HG03095 (cell line): ENCODE measurements around the gene ZNRF3.
"Not testable (repeated sequence)": the region's sequence is repeated elsewhere in the genome, so short reads cannot be mapped to it uniquely, and the experiment has no call there.

ENCODE experiments used
- ATAC-seq: cut with Tn5 transposase; IDR thresholded peaks from one replicate; pipeline ENCODE4 v1.9.1; 2021; ENCODE audit warnings: moderate library complexity; ENCODE audit not compliant: unreplicated experiment

ZNRF3 gene

DNA sequence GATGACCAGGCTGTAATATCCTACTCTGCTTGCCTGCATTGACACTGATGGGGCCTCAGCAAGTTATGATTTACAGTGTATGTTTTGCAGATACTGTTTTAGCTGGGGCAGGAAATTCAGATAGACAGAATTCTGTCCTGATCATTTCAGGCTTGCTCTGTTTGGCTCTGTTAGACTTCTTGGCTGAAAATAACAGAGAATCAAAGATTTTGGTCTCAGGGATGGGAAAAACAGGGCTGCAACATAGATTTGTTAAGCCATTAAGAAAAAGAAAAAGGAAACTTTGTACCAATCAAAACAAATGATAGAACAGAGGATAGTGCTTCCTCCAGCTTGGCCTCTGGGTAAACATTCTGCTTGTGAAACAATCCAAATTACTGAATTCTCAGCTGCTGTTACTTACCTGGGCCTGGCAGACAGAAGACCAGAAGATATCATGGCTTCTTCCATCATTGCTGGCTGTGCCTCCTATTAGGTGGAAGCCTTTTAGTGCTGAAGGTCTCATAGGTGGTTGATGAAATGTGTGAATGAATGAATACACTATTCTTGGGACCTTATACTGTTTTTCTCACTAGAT is 22.0 kb downstream of the ZNRF3 start:
- ATAC-seq, result no peak

DNA sequence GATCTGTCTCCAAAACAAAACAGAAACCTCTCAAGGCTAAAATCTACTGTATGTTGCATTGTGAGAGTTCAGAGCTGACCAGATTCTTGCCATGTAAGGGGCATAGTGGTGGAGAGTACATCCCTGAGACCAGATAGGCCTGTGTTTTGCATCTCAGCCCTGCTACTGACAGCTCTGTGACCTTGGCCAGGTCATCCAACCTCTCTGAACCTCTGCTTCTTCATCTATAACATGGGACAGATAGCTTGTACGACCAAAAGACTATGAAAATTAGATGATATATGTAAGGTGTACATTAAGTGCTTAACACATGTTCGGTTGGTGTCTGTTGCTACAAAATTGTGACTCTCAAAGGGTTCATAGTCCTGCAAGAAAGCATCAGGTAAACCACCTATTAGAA is 22.9 kb downstream of the ZNRF3 start:
- ATAC-seq, result no peak

DNA sequence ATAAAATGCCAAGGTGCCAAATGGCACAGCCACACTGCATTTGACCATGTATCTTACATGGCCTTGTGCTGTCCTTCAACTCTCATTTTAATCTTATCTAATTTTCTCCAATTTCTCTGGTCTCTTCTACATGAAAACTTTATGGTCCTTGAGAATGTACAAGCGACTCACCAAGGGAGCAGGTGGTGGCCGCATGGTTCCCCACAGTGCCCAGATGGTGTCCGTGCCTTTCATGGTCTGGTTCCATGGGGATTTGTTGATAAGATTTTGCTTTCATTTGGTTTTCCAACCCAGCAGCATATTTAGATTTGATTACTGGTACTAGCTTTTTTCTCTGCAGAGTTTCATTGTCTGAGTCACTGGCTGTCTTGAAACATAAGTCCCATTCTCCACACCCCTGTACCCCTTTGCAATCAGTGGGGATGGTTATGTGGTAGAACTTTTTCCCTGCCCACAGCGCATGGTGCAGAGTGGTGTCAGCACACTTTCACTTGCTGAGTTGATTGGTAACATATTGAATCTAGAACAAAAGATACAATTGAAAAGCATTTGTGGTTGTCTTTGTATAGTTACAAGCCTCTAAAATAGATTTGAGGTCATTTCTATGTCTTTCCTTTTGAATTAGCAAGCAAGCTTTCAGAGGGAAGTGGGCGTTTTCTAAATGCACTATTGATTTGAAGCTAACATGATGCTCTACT is 24.1 kb downstream of the ZNRF3 start:
- no peak for ATAC-seq

DNA sequence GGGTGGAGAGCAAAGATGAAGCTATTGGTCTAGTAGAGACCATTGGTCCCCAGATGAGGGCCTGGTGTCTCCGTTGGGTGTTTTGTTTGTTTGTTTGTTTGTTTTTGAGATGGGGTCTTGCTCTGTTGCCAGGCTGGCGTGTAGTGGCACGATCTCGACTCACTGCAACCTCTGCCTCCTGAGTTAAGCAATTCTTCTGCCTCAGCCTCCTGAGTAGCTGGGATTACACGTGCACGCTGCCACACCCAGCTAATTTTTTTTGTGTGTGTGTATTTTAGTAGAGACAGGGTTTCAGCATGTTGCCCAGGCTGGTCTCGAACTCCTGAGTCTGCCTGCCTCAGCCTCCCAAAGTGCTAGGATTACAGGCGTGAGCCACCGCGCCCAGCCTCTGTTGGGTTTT is 25.4 kb downstream of the ZNRF3 start:
- ATAC-seq, result not testable (repeated sequence)

DNA sequence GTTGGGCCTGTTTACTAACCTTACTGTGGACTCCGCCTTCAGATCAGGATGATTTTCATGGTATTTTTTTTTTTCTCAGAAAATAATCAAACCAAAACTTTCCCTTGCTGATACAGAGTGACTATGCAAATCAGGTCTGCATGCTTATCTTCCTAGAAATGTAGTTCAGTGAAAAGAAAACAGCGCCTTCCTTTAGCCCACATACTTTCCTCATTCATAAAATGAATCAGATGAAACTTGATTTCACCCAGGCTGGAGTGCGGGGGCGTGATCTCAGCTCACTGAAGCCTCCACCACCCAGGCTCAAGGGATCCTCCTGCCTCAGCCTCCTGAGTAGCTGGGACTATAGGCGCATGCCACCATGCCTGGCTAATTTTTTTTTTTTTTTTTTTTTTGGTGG is 26.0 kb downstream of the ZNRF3 start:
- ATAC-seq, result no peak

DNA sequence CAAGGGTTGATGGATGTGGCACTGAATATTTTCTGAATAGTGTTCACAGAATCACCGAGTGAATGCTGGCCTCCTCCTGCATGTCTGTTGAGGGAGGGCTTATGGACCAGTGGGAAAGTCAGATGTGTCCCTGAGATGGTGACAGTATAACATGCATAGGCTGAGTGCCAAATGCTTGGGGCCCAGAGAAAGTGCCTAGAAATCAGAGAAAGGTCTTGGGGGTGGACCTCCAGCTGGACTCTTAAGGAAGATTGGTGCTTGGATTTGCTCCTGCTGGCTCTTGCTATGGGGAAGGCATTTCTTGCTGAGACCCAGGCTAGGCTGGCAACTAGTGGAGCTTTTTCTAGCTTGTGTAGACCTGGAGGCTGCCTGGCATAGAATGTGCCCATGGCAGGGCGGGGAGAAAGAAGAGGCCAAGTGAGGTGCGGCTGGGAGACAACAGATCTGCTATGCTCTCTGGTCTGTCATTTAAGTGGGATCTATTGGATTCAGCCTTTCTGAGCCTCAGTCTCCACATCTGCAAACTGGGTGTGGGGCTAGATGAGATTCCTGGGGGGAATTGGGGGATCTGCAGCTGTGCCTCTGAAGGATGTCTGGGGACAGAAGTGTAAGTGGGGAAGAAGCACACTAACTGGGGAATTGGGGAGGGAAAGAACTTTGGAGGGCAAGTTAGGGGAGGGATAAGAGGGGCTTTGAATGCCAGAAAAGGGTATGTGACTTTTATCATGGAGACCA is 27.4 kb downstream of the ZNRF3 start:
- no peak for ATAC-seq

DNA sequence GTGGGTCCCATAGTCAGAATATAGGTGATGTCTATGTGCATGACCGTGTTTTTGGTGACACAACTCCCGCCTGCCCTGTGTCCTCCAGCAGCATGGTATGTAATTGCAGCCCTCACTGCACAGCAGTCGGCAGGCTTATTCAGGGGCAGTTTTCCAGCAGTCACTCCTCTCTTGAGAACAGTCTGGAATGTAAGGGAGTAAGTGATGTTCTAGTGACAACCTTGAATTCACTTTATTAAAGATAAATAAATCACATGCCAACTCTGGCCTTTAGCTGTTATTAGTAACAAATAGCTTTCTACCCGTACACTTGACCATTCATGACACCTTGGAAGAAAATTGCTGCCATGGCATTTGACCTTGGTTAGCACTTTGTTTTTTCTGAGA is 27.9 kb downstream of the ZNRF3 start:
- no peak for ATAC-seq

DNA sequence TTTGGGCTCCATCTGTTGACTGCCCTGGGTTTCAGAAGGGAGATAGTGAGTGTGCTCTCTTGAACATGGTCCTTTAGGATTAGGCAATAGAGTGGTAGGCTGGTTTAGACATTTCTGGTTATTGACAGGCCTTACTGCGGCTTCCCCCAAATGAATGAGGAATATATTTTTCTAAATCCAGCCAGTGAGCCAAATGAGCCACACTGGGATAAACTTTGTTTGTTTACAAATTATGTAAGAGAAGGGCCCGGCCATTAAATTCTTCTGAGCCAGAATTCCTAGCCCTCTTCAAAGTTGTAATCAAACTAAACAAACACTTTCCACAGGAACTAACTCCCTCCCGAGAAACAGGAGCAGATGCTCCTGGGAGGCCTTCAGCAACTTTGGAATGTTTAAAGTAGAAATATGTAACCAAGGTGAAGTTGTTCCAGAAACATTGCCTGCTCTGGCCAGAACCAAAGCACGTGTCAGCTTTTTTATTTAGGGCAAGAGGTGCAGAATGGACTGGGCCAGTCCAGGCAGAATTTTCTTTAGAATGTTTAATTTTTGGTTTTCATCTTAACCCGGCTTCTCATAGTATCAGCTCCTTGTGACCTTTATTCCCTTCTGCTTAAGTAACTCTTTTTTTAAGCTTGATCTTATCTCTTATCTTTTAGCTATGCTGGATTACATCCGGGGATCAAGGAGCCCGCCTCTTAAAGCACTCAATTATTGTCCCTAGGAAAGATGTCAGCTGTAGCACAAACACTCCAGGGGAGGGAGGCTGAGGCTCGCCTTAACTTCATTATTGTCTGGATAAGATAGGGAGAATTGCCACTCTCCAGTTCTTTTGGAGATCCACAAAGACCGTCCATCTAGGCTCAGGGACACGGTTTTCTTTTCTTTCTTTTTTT is 28.7 kb downstream of the ZNRF3 start:
- ATAC-seq, result no peak

DNA sequence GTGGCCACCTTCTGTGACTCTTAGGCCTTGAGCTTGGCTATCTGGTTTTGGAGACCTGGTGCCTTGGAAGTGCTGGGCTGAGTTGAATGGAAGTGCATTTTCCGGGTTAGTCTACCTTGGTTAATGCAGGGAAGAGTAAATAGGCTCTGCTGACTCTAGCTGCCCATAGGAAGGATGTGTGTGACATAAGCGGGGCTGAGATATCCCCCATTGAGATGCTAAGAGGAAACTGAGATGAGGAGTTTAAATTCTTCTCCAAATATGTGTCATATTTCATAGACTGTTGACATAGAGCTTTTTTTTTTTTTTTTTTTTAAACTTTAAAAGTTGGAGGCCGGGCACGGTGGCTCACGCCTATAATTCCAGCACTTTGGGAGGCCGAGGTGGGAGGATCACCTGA is 30.8 kb downstream of the ZNRF3 start:
- no peak for ATAC-seq

DNA sequence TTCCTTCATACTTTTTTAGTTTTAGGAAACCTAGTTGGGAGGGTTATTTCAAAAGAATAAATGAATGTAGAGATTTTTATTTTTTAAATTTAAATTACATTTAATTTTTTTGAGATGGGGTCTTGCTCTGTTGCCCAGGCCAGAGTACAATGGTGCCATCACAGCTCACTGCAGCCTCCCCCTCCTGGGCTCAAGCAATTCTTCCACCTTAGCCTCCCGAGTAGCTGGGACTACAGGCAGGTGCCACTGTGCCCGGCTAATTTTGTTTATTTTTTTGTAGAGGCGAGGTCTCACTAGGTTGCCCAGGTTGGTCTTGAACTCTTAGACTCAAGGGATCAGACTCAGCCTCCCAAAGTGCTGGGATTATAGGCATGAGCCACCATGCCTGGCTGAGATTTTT is 32.6 kb downstream of the ZNRF3 start:
- no peak for ATAC-seq

DNA sequence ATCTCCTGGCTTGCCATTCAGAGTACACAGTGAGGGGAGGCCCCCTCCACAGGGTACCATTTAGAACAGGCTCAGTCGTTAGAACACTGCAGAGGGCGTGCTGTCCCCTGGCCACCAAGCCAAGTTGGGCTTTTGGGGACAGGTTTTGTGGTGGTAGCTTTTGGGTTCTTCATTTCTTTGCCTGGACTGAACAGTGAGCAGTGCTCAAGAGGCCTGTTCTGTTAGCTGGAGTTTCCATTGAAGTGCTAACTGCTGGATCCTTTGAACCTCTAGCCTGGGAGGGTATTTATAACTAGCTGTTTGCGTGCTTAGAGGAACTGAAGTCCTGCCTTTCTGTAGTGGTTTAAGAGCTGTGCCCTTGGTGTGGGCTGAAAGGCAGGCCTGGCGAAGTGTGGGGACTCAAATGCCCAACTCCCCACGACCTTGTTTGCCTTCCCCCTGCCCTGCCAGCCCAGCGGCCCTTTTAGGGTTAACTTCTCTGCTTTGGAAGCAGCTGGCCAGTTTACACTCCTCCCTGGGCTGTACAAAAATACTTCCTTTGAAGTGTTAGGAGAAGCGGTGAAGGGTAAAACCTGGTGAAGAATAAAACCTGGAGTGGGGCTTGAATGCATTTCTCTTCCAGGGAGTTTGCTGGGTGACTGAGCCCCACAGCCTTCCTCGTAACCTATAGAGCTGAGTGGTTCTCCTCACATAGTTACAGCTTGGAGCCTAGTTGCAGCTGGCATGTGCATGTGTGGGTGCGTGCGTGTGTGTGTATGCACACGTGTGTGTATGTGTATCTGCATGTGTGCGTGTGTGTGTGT is 34.6 kb downstream of the ZNRF3 start:
- ATAC-seq, result no peak

DNA sequence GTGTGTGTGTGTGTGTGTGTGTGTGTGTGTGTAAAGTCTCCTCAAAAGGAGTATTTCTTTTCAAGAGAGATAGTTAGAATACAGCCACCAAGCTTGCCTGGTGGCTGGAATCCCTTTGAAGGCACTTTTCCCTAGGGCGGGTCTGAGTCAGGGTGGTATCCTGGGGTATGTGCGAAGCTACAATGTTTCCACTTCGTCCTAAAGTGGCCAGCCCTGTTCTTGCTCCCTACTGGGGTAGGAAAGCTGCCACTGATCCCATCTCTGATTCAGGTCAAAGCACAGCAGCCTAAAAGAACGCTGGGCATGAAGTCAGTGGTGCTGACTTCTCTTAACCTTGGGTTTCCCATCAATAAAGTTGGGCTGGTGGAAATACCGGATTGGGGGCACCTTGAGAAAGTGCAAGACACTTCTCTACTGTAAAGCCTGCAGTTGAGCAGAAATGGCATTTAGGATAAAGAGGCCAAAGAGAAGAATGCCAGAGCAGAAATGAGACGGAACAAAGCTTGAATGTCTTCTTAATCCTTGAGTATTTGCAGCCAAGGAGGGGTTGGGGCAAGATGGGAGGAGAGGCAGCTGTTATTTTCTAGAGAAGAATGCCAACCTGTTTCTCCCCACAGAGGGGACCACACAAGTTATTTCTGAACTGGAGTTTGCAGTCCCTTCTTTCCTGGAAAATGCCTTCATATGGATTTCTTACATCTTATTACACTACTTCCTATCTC is 35.3 kb downstream of the ZNRF3 start:
- no peak for ATAC-seq

DNA sequence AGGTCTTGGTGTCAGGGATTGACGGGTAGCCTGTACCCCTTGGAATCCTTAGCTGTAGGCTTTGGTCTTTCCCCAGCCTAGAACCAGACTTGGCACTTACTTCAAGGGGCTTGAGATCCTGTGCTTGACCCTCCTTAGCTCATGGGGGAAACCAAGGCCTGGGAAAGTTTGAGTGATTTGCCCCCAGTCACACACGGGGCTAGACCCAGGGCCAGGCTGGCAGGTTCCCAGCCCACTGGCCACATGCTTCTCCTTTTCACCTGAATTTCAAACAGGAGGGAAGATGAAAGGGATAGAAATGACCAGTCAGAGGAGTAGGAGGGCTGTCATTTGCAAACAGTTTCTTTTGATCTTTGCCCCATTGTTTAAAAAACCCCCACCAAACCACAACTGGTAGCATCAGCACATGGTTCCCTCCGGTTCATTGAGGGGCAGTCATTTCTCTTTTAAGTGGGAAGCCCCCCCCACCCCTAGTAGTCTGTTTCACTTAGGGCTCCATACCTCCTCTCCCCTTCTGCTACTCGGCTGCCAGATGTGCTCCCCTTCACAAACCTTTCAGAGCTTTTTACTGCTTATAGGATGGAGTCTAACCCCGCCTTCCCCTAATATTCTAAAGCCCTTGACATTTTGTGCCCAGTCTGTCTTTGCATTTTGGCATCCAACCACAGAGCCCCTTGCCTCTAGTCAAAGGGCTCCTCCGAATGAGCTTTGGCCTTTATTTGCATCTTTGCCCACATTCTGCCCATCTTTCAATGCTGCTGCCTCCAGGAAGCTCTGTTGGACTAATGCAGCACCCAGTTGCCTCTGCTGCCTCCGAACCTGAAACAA is 37.6 kb downstream of the ZNRF3 start:
- ATAC-seq, result no peak

DNA sequence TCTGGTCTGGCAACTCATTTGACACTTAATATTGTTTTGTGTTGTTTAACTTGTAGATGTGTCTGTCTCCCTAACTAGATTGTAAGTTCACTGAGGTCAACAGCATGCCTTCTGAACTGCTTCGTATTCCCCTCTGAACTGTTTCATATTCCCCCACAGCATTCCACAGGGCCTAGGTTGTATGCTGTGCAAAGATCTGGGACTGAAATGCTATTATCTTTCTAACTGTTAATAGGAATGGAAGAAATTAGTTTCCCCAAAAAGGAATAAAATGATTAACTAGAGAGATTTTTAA is 38.2 kb downstream of the ZNRF3 start:
- ATAC-seq, result no peak

DNA sequence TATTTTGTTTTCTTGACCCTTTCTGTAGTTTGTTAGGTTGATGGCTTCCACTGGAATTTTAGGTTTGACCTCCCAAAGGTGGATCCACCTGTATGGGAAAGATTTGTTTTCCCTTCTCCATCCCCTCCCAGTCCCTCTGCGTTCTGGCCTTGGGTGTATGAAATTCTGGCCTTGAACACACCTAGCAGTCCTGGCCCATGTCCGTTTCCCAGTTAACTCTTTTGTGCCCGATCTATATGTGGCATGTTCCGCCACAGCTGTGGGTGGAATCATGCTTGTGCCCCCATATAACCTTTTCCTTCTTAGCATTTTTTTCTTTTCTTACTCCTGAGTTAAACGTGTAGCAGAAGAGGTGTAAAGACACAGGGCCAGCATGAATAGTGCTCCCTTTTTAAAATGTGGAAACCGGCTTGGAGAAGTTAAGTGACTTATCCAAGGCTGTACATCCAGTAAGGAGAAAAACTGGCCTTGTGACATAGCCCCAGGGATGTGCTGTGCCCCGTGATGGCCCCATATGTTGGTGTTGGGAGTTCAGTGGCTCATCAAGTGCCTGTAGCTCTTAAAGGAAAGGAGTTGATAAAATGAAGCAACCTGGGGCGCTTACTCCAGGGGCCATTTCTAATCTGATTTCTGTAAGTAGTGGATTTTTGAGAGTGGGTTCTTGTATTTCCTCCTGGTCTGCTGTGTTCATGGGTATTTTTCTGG is 39.3 kb downstream of the ZNRF3 start:
- no peak for ATAC-seq

DNA sequence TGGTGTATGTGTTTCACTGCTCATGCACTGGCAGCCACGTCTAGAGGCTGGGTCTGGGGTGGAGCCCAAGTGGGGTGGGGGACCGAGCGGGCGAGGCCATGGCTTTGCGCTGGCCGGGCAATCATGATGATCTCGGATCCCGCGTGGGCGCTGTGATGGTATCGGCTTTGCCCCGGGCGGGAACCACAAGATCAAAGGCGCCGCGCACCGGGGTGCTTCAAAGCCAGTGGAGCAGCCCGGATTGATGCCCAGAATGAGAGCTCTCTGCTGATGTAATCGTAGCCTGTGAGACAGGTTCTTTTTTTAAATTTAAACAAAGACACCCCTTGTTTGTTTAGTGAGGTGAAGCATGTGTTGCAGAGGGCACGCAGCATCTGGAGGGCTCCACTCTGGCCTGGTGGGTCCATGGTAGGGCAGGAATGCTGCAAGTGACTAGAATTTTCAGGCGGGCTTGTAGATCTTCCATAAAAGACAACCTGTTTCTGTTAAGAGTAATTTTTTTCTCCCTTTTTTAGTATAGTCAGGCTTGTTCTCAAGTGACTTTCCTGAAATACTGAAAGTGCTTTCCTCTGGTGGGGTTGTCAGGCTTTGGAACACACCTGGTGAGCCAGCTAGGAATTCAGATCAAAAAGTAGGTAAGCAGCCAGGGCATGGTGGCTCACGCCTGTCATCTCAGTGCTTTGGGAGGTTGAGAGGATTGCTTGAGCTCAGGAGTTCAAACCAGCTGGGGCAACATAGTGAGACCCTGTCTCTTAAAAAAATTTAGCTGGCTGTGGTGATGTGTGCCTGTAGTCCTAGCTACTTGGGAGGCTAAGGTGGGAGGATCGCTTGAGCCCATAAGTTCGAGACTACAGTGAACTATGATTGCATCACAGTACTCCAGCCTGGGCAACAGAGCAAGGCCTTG is 40.7 kb downstream of the ZNRF3 start:
- no peak for ATAC-seq

DNA sequence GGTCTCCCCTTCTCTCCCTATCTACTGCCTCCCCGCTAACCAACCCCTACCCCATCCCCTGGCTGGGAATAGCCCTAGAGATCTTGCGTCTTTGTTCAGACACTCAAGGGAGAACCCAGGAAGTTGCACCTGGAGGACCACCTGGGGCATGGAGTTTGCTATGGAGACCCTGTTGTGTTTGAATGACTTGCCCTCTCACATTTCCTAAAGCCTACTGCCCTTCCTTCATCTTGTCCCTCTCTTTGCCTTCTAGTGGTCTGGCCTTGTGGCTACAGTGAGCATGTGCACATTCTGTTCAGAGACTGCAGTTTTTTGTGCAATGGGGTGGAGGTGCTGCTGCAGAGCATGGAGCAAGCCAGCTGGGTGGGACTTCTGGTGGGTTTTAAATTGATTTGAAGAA is 42.5 kb downstream of the ZNRF3 start:
- no peak for ATAC-seq

DNA sequence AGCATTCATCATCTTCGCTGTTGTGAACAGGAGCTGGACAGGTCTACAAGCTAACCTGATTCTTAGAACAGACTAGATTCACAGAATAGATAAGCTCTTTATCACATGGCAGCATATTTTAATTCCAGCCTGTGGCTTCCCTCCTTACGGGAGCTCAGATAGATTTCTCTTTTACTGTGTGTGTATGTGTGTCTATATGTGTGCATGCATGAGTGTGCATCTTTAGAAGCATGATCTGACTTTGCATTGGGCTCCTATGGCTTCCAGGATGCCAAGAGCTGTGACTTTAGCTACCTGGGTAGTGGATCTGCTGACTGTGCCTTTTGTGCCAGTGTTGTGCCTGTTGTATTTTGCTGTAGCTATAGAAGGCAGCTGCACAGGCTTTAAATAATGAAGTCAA is 44.3 kb downstream of the ZNRF3 start:
- ATAC-seq, result no peak
